GM12878 (cell line): ENCODE data around the gene RALGAPB. TPM values are rescaled to one million over a fixed set of nuclear protein-coding genes. Genes with fewer than 3 reads are reported as not detected.

ENCODE experiments used
- ATAC-seq: fragments of 200-7000 bp; cut with Tn5 transposase; 3 replicates; pipeline ENCODE4 v1.9.1; 2020; ENCODE audit warnings: mild to moderate bottlenecking, moderate library complexity
- BruUV-seq: library from RNA; stranded (reverse); fragments of 400-500 nt; replicated peaks from 2 replicates; lab custom pipeline; 2021; lab: Mats Ljungman, UMichigan
- CTCF ChIA-PET: fragments of 300-600 bp; sonication (Branson Sonifier 250); formaldehyde crosslinking; extraction: SDS; loops from one replicate; lab custom pipeline; 2021; ENCODE audit warnings: inconsistent platforms; lab: Yijun Ruan, JAX
- POLR2A ChIA-PET: fragments of 350-600 bp; formaldehyde crosslinking; extraction: SDS; loops from one replicate; lab custom pipeline; 2021; ENCODE audit warnings: inconsistent platforms; lab: Charles Lee
- RAD21 ChIA-PET: fragments of 300-600 bp; sonication (Branson Sonifier 250); formaldehyde crosslinking; loops from one replicate; lab custom pipeline; 2023; ENCODE audit warnings: antibody characterized with exemption; ENCODE audit not compliant: unreplicated experiment; lab: Charles Lee
- SMC1A ChIA-PET: fragments of 300-600 bp; sonication (Branson Sonifier 250); formaldehyde crosslinking; loops from one replicate; lab custom pipeline; 2023; ENCODE audit not compliant: unreplicated experiment, uncharacterized antibody; lab: Charles Lee
- DNase-seq: peaks from one replicate; pipeline ENCODE4 v3.0.0-alpha.2; 2011; ENCODE audit warnings: low read depth, low spot score
- FAIRE-seq: peaks from 3 replicates; lab custom pipeline; 2011; peaks lifted over from hg19 to GRCh38; lab: Jason Lieb, UNC
- H2AFZ ChIP-seq: 2 replicates; pipeline ENCODE4 v1.6.0; 2011; ENCODE audit warnings: low read depth, low read length, control low read depth; ENCODE audit not compliant: control insufficient read depth
- H3K27ac ChIP-seq: 2 replicates; pipeline ENCODE4 v1.5.1; 2011; ENCODE audit warnings: control low read depth; ENCODE audit not compliant: control insufficient read depth, insufficient read depth
- H3K27me3 ChIP-seq, 2 experiments: replicated peaks in 1 of 2; 2 replicates each; pipeline versions ENCODE4 v1.6.0 to v1.6.1; 2011; ENCODE audit warnings: low read length in 1 of 2; ENCODE audit not compliant: control insufficient read depth in 2 of 2, insufficient read depth in 2 of 2
- H3K36me3 ChIP-seq, 2 experiments: 2 replicates each; pipeline ENCODE4 v1.5.1; 2011; ENCODE audit warnings: low read length in 1 of 2; ENCODE audit not compliant: control insufficient read depth in 2 of 2, insufficient read depth in 2 of 2
- H3K4me1 ChIP-seq: 2 replicates; pipeline ENCODE4 v1.6.1; 2011; ENCODE audit warnings: mild to moderate bottlenecking, low read length, moderate library complexity, mixed read lengths; ENCODE audit not compliant: control insufficient read depth, insufficient read depth
- H3K4me2 ChIP-seq: 2 replicates; pipeline ENCODE4 v1.6.0; 2011; ENCODE audit warnings: control low read depth; ENCODE audit not compliant: control insufficient read depth, insufficient read depth
- H3K4me3 ChIP-seq: fragments of 200-600 bp; sonication (generic); 2 replicates; pipeline ENCODE4 v1.5.1; 2016
- H3K79me2 ChIP-seq: 2 replicates; pipeline ENCODE4 v1.6.0; 2011; ENCODE audit warnings: low read length; ENCODE audit not compliant: control insufficient read depth, insufficient read depth
- H3K9ac ChIP-seq: 2 replicates; pipeline ENCODE4 v1.8.0; 2011; ENCODE audit warnings: low read length, control low read depth, mixed read lengths; ENCODE audit not compliant: control insufficient read depth, insufficient read depth
- H3K9me3 ChIP-seq: replicated peaks from 3 replicates; pipeline ENCODE4 v1.5.1; 2011; ENCODE audit warnings: mild to moderate bottlenecking, low read length; ENCODE audit not compliant: control insufficient read depth, insufficient read depth
- H4K20me1 ChIP-seq: 2 replicates; pipeline ENCODE4 v1.6.0; 2011; ENCODE audit not compliant: control insufficient read depth, insufficient read depth
- BMI1 ChIP-seq: fragments of 450-650 bp; IDR thresholded peaks from 2 replicates; pipeline ENCODE4 v1.6.1; 2016; ENCODE audit warnings: mild to moderate bottlenecking, moderate library complexity, borderline replicate concordance
- CBX5 ChIP-seq: sonication (generic); IDR thresholded peaks from 2 replicates; pipeline ENCODE4 v1.6.1; 2016; ENCODE audit warnings: low read depth, moderate library complexity, mild to moderate bottlenecking, inconsistent platforms
- EGR1 ChIP-seq, 2 experiments: IDR thresholded peaks; 1 replicate in 1 of 2; 2 replicates in 1 of 2; pipeline ENCODE4 v1.6.1; 2011 to 2012; ENCODE audit warnings: low read depth in 2 of 2, low read length in 2 of 2, borderline replicate concordance in 1 of 2, mild to moderate bottlenecking in 1 of 2, moderate library complexity in 1 of 2
- PML ChIP-seq: IDR thresholded peaks from 2 replicates; pipeline ENCODE4 v1.6.1; 2012; ENCODE audit warnings: low read length, inconsistent platforms
- PRDM15 ChIP-seq: fragments of 450-650 bp; formaldehyde crosslinking; IDR thresholded peaks from 2 replicates; pipeline ENCODE4 v1.4.0; 2020; ENCODE audit warnings: mild to moderate bottlenecking, moderate library complexity
- RELA ChIP-seq: fragments of 450-650 bp; IDR thresholded peaks from 2 replicates; pipeline ENCODE4 v1.8.0; 2014; ENCODE audit warnings: borderline replicate concordance; ENCODE audit not compliant: partially characterized antibody
- SIX5 ChIP-seq: IDR thresholded peaks from 2 replicates; pipeline ENCODE4 v1.6.1; 2011; ENCODE audit warnings: mild to moderate bottlenecking, low read depth, low read length, moderate library complexity; ENCODE audit not compliant: severe bottlenecking
- SREBF1 ChIP-seq: IDR thresholded peaks from 2 replicates; pipeline ENCODE4 v1.6.1; 2012; ENCODE audit warnings: mild to moderate bottlenecking, low read length
- WRNIP1 ChIP-seq: IDR thresholded peaks from 2 replicates; pipeline ENCODE4 v1.6.1; 2011; ENCODE audit warnings: low read depth, low read length, improper control_type of control experiment, borderline replicate concordance
- WGBS: methylation state at CpG from one replicate; pipeline ENCODE4 v1.1.6; 2016; ENCODE audit warnings: low lambda C conversion rate; ENCODE audit not compliant: insufficient replicate concordance, insufficient coverage; ENCODE audit errors: missing lambda C conversion rate; 5-methylcytosine and 5-hydroxymethylcytosine counted together
- in situ Hi-C: fragments of 300-500 bp; cut with MboI; formaldehyde crosslinking; loops from 9 replicates; pipeline ENCODE4 v1.14.3; 2018; ENCODE audit warnings: mixed read lengths
- intact Hi-C: fragments of 100-400 bp; cut with micrococcal nuclease; formaldehyde crosslinking; loops from one replicate; pipeline ENCODE4 v1.14.2; 2022; ENCODE audit not compliant: unreplicated experiment
- polyA plus RNA-seq, 11 experiments: library from polyadenylated mRNA; depleted of rRNA in 4 of 11; unstranded in 6 of 11; stranded (reverse) in 5 of 11; fragments of >200 nt; fragmentation: Nextera tagmentation in 4 of 11; fragmentation: Illumina TruSeq in 1 of 11; extraction: Ambion mirVana in 4 of 11; extraction: Trizol in 1 of 11; gene quantifications; 1 replicate in 1 of 11; 2 replicates in 10 of 11; pipeline versions ENCODE4 v1.2.1 to v1.2.3, GENCODE V29; 2011 to 2016; ENCODE audit warnings: inconsistent platforms in 2 of 11, missing spikeins in 2 of 11, low read depth in 1 of 11
- total RNA-seq, 4 experiments: library from RNA; depleted of rRNA in 3 of 4; stranded (reverse); fragments of >200 nt in 3 of 4; fragmentation: Illumina TruSeq in 1 of 4; extraction: Trizol in 1 of 4; gene quantifications; 2 replicates each; pipeline versions ENCODE4 v1.2.1 to v1.2.3, GENCODE V29; 2013 to 2021
- TF ChIP-seq, protein P1 (sequence below): fragments of 450-650 bp; IDR thresholded peaks from 2 replicates; pipeline ENCODE4 v1.6.1; 2016; ENCODE audit warnings: mild to moderate bottlenecking, moderate library complexity, borderline replicate concordance

Gene RALGAPB
- total and polyA plus RNA-seq, 10 of the 15 experiments (the other 5 are each of a cell fraction or from before 2014, with no cell fraction given), result 3.7 to 23.2 (median 15.5) TPM

- Histone ChIP-seq H3K4me1 (no peaks in the 10 kb centered on the region), H3K27me3 (no peaks in the 10 kb centered on the region), H4K20me1 (no peaks in the 10 kb centered on the region), H2AFZ (no peak overlapping the region), H3K9me3 (no peaks in the 10 kb centered on the region), H3K36me3 (peaks cover 1 to 33% of the 10 kb centered on the region in 2 experiments; a peak in 3 of 4 replicates), H3K27ac (no peak overlapping the region), H3K4me2 (no peak overlapping the region), H3K9ac (no peak overlapping the region), H3K4me3 (no peak overlapping the region)
- FAIRE-seq (no peak), ATAC-seq (no peak), DNase-seq (no peak)
- in situ Hi-C loops, result no loop called here
- POLR2A ChIA-PET, result no interaction called here
- 72% methylated on average over 2 of the region's 2 CpGs for WGBS
- TF ChIP-seq, protein P1, sequence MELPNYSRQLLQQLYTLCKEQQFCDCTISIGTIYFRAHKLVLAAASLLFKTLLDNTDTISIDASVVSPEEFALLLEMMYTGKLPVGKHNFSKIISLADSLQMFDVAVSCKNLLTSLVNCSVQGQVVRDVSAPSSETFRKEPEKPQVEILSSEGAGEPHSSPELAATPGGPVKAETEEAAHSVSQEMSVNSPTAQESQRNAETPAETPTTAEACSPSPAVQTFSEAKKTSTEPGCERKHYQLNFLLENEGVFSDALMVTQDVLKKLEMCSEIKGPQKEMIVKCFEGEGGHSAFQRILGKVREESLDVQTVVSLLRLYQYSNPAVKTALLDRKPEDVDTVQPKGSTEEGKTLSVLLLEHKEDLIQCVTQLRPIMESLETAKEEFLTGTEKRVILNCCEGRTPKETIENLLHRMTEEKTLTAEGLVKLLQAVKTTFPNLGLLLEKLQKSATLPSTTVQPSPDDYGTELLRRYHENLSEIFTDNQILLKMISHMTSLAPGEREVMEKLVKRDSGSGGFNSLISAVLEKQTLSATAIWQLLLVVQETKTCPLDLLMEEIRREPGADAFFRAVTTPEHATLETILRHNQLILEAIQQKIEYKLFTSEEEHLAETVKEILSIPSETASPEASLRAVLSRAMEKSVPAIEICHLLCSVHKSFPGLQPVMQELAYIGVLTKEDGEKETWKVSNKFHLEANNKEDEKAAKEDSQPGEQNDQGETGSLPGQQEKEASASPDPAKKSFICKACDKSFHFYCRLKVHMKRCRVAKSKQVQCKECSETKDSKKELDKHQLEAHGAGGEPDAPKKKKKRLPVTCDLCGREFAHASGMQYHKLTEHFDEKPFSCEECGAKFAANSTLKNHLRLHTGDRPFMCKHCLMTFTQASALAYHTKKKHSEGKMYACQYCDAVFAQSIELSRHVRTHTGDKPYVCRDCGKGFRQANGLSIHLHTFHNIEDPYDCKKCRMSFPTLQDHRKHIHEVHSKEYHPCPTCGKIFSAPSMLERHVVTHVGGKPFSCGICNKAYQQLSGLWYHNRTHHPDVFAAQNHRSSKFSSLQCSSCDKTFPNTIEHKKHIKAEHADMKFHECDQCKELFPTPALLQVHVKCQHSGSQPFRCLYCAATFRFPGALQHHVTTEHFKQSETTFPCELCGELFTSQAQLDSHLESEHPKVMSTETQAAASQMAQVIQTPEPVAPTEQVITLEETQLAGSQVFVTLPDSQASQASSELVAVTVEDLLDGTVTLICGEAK, result no peak
- no peak for TF ChIP-seq PRDM15
- TF ChIP-seq WRNIP1, result no peak
- no peak for TF ChIP-seq PML
- no peak for TF ChIP-seq RELA
- no peak for TF ChIP-seq BMI1
- no peak for TF ChIP-seq SIX5
- no peak for TF ChIP-seq CBX5
- TF ChIP-seq SREBF1, result no peak
- no peak for TF ChIP-seq EGR1 (IDR thresholded peaks at IDR 0.05; ENCODE audit: borderline replicate concordance in 1 of 2, low read depth in 2 of 2, low read length in 2 of 2)
- TF ChIP-seq, all 136 proteins: peak for 0
- intact Hi-C loops, result no loop called here
- no TSS peak for BruUV-seq
- ChIA-PET SMC1A (no interaction called here), CTCF (no interaction called here), RAD21 (no interaction called here)
- no peaks in the 10 kb centered on the region for H3K79me2 ChIP-seq
Measured at GRCh38 chr20:38536310-38536709, 63.7 kb downstream of the RALGAPB start.
